ENCODE data around the gene ELMO2. TPM values are rescaled to one million over a fixed set of nuclear protein-coding genes. Genes with fewer than 3 reads are reported as not detected.

The ELMO2 gene
- total RNA-seq, 2 donors from 2014 or later: 47.7 to 117 TPM

DNA sequence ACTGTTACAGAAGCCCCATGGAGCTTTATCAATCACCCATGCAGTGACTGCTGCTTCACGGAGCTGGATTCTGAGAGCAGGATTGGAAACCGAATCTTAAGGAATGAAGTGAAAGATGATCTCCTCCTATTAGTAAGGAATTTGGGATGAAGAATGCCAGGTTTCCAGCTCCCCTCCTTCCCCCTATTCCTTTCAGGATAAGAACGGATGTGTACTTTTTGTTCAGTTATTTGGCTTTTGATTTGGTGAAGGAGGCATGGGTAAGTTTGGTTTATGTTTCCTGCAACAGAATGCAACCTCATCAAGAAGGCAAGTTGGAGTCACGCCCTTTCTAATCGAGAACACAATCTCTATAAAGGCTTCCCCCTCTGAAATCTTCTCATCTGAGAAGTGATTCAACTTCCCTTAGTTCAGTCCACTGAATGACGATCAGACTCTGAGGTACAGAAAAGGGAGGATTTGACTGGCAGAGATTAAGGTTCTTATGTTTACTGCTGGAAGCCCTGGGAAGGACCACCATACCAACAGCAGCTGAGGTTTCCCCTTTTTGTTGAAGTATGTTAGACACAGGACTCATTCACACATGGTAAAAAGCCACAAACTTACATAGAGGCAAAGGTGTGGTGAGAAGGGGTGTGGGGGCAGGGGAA lies 5.5 kb downstream of the ELMO2 start:
- peak overlapping the region in 1 of 2 donors; percentile 2 for H3K4me3 ChIP-seq
- TF ChIP-seq POLR2AphosphoS5 (IDR thresholded peaks at IDR 0.05) (peak; percentile 16), POLR2A (IDR thresholded peaks at IDR 0.05) (no peak)
- no peaks in the 10 kb centered on the region for H3K9me3 ChIP-seq
- H3K27ac ChIP-seq: peak overlapping the region; percentile 98
- H3K4me1 ChIP-seq (replicated peaks): peaks cover 48% of the 10 kb centered on the region
- H3K27me3 ChIP-seq (replicated peaks; ENCODE audit: insufficient read depth): no peaks in the 10 kb centered on the region
- WGBS: 4% methylated on average over 6 of the region's 6 CpGs
- intact Hi-C loops (cut with DNase I): loop anchor here (5.0 kb wide), 1 partner anchor 39 kb away; no protein-coding TSS in a partner anchor
- no peak for DNase-seq (ENCODE audit: low spot score)
- H3K36me3 ChIP-seq: no peaks in the 10 kb centered on the region

DNA sequence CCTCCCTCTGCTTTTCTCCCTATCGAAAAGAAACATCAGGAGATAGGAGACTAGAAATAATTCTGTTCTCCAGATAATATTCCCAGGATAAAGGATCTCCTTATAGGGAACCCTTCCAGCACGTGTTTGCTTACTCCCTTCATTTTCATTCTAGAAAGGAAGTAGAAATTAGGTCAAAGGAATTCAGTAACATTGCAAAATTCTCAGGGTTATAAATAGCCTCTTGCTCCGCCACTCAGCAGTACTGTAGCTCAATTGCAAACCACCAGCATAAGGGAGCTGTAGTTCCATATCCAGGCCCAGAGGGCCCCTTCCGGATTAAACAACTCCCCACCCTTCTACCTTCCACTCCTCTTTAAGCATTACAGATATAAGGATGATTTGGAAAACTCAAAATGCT lies 6.2 kb downstream of the ELMO2 start:
- H3K4me3 ChIP-seq: peak overlapping the region in 1 of 2 donors; percentile 2
- WGBS: 17% methylated on average over 4 of the region's 4 CpGs

GRCh38 chr20:46399401-46399800 lies 7.0 kb downstream of the ELMO2 start:
- WGBS: 27% methylated on average over 3 of the region's 3 CpGs
- H3K36me3 ChIP-seq: no peaks in the 10 kb centered on the region
- intact Hi-C loops (cut with DNase I): no loop called here
- peak; percentile 54 for DNase-seq (ENCODE audit: low spot score)
- H3K9me3 ChIP-seq: no peaks in the 10 kb centered on the region
- peak overlapping the region; percentile 98 for H3K27ac ChIP-seq
- peaks cover 44% of the 10 kb centered on the region for H3K4me1 ChIP-seq (replicated peaks)
- no peak overlapping the region for H3K4me3 ChIP-seq
- TF ChIP-seq, protein P1, sequence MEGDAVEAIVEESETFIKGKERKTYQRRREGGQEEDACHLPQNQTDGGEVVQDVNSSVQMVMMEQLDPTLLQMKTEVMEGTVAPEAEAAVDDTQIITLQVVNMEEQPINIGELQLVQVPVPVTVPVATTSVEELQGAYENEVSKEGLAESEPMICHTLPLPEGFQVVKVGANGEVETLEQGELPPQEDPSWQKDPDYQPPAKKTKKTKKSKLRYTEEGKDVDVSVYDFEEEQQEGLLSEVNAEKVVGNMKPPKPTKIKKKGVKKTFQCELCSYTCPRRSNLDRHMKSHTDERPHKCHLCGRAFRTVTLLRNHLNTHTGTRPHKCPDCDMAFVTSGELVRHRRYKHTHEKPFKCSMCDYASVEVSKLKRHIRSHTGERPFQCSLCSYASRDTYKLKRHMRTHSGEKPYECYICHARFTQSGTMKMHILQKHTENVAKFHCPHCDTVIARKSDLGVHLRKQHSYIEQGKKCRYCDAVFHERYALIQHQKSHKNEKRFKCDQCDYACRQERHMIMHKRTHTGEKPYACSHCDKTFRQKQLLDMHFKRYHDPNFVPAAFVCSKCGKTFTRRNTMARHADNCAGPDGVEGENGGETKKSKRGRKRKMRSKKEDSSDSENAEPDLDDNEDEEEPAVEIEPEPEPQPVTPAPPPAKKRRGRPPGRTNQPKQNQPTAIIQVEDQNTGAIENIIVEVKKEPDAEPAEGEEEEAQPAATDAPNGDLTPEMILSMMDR (IDR thresholded peaks at IDR 0.05): no peak
- TF ChIP-seq POLR2A (IDR thresholded peaks at IDR 0.05): no peak
- TF ChIP-seq POLR2AphosphoS5 (IDR thresholded peaks at IDR 0.05): peak; percentile 86
- no peaks in the 10 kb centered on the region for H3K27me3 ChIP-seq (replicated peaks; ENCODE audit: insufficient read depth)

More for the DNA sequence above, 6.2 kb downstream of the ELMO2 start:
- peak overlapping the region; percentile 98 for H3K27ac ChIP-seq
- intact Hi-C loops (cut with DNase I): loop anchor here (5.0 kb wide), 1 partner anchor 38 kb away; no protein-coding TSS in a partner anchor
- H3K36me3 ChIP-seq: no peaks in the 10 kb centered on the region
- TF ChIP-seq, protein P1 (IDR thresholded peaks at IDR 0.05): no peak
- TF ChIP-seq POLR2A (IDR thresholded peaks at IDR 0.05) (peak; percentile 21), POLR2AphosphoS5 (IDR thresholded peaks at IDR 0.05) (peak; percentile 55)
- H3K27me3 ChIP-seq (replicated peaks; ENCODE audit: insufficient read depth): no peaks in the 10 kb centered on the region
- peaks cover 48% of the 10 kb centered on the region for H3K4me1 ChIP-seq (replicated peaks)
- H3K9me3 ChIP-seq: no peaks in the 10 kb centered on the region
- no peak for DNase-seq (ENCODE audit: low spot score)

DNA sequence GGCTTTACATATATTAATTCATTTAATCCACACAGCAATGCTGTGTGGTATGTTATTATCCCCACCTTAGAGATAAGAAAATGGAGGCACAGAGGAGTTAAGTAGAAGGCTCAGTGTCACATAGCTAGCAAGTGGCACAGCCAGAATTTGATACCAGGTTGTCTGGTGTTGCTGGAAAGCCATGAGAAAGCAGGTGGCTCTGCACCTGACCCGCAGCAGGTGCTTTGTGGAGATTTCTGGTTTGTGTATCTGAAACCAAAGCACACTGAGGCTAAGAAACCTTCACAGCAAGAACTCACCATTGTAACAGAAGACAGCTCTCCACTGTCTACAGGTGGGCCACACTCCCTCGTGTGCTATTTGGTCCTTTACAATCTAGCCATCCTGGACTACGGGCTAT lies 7.5 kb downstream of the ELMO2 start:
- Histone ChIP-seq H3K4me3 (no peak overlapping the region), H3K4me1 (replicated peaks) (peaks cover 44% of the 10 kb centered on the region), H3K36me3 (no peaks in the 10 kb centered on the region), H3K27me3 (replicated peaks; ENCODE audit: insufficient read depth) (no peaks in the 10 kb centered on the region), H3K27ac (peak overlapping the region; percentile 98), H3K9me3 (no peaks in the 10 kb centered on the region)
- intact Hi-C loops (cut with DNase I): no loop called here
- DNase-seq (ENCODE audit: low spot score): no peak
- TF ChIP-seq POLR2AphosphoS5 (IDR thresholded peaks at IDR 0.05): no peak
- TF ChIP-seq POLR2A (IDR thresholded peaks at IDR 0.05): no peak
- TF ChIP-seq, protein P1 (IDR thresholded peaks at IDR 0.05): no peak
- 86% methylated on average over 3 of the region's 3 CpGs for WGBS

- 73% methylated on average over 7 of the region's 7 CpGs for WGBS
- Histone ChIP-seq H3K36me3 (peaks cover 0 to 14% of the 10 kb centered on the region in 2 donors), H3K4me1 (replicated peaks) (peaks cover 25% of the 10 kb centered on the region), H3K27me3 (replicated peaks; ENCODE audit: insufficient read depth) (no peaks in the 10 kb centered on the region), H3K9me3 (no peaks in the 10 kb centered on the region), H3K27ac (no peak overlapping the region), H3K4me3 (no peak overlapping the region)
- intact Hi-C loops (cut with DNase I): no loop called here
- TF ChIP-seq POLR2AphosphoS5 (IDR thresholded peaks at IDR 0.05): no peak
- DNase-seq (ENCODE audit: low spot score): no peak
Observed at GRCh38 chr20:46396052-46396740, 10.2 kb downstream of the ELMO2 start.

All from prostate gland (tissue), 2 donors.